IPS DF 4.7 (cell line): Measurements from ENCODE around the gene HMMR.
"Not testable (repeated sequence)": the region's sequence is repeated elsewhere in the genome, so short reads cannot be mapped to it uniquely, and the experiment has no call there.

Source experiments
- DNase-seq: peaks from one replicate; pipeline ENCODE4 v3.0.0-alpha.2; 2013; ENCODE audit warnings: low spot score; ENCODE audit errors: extremely low read depth

The HMMR gene

GRCh38 chr5:163505368-163506094 lies 45.1 kb downstream of the HMMR start, which contains the start of gene MAT2B:
TSS of gene MAT2B (plus strand) at chr5:163505619. CDS start at chr5:163505687, 68 bp downstream.
- peak; percentile 69 for DNase-seq

DNA sequence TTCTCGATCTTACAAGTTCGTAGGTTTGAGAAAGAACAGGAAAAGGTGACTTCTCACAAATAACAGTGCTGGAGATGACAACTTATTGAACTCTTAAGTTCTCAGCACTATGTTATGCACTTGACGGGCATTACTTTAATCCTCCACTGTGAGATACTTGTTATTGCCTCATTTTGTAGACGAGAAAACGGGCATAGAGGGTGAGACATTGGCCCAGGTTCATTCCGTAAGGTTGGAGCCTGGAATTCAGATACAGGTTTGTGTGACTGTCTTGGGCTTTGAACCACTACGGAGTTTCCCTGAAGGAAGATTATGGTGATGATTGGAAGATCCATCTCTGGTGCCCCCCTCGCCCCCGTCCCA lies 45.6 kb downstream of the HMMR start:
- DNase-seq: no peak

- no peak for DNase-seq
Observed at GRCh38 chr5:163506726-163507125, 46.3 kb downstream of the HMMR start.

- DNase-seq: no peak
Observed at GRCh38 chr5:163508753-163509152, 48.3 kb downstream of the HMMR start.

GRCh38 chr5:163509291-163509951 lies 49.0 kb downstream of the HMMR start:
- DNase-seq: no peak

DNA sequence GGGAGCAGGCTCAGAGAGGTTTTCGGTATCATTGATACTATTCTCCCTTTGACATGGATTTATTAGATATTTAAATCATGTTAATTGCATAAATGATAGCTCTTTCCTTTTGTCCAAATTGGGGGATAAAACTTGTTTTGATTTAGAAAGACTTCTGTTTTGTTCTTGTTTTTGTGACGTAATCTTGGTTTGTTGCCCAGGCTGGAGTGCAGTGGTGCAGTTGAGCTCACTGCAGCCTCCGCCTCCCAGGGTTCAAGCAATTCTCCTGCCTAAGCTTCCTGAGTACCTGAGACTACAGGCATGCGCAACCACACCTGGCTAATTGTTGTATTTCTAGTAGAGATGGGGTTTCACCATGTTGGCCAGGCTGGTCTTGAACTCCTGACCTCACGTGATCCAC lies 52.1 kb downstream of the HMMR start:
- no peak for DNase-seq

- DNase-seq: no peak
Observed at GRCh38 chr5:163525096-163525495, 64.7 kb downstream of the HMMR start.

DNA sequence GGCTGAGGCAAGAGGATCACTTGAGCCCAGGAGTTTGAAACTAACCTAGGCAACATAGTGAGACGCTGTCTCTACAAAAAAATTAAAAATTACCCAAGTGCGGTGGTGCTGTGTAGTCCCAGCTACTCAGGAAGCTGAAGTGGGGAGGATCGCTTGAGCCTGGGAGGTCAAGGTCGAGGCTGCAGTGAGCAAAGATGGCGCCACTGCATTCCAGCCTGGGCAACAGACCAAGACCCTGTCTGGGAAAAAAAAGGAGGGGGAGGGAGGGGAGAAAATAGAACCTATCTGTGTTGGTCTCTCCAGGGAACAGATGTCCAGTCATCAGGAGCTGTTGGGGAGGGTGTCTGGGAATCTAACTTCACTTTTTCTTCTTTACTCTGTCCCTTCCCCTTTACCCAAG lies 69.3 kb downstream of the HMMR start:
- no peak for DNase-seq

GRCh38 chr5:163531272-163531671 lies 70.8 kb downstream of the HMMR start:
- DNase-seq: no peak

- DNase-seq: no peak
Observed at GRCh38 chr5:163532171-163533084, 72.0 kb downstream of the HMMR start.

- no peak for DNase-seq
Observed at GRCh38 chr5:163533223-163533622, 72.8 kb downstream of the HMMR start.

DNA sequence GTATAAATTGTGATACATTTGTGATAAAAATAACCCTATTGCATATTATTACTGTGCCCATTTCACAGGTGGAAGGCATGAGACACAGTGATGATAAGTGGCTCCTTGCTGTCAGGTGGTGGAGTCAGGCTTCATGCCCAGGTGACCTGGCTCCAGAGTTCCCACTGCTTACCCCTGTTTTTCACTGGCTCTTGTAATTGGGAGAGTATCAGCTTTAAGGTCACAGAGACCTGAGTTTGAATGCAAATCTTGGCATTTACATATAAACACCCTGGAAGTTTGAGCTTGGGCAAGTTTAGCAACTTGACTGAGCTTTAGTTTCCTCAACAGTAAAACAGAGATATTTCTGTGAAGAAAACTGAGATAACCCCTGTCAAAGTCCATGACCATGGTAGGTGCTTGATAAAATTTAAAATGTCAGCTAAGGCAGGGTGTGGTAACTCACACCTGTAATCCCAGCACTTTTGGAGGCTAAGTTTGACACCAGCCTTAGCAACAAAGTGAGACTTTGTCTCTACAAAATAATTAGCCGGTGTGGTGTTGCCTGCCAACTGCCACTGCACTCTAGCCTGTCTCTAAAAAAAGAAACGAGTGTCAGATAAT lies 74.2 kb downstream of the HMMR start:
- peak; percentile 49 for DNase-seq

- DNase-seq: no peak
Observed at GRCh38 chr5:163535290-163535689, 74.9 kb downstream of the HMMR start.

- DNase-seq: not testable (repeated sequence)
Observed at GRCh38 chr5:163536442-163536841, 76.0 kb downstream of the HMMR start.

DNA sequence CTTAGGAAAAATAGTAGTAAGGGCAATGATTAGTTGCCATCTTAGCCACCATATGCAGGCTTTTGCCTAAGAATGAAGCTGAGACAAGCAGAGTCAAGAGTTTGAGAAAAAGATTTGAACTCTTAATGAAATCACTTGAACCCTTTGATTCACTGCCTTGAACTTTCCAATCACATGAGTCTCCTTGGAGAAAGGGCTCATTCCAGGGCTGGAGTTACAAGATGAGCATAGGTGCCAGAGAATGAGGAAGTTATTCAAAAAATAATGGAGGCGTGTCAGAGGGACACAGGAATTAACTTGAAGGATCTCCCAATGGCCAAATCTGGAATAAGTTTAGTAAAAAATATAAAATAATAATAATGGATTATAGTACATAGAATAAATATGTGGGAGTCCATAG lies 80.3 kb downstream of the HMMR start:
- no peak for DNase-seq
